Heart left ventricle (tissue), 16 donors: ENCODE measurements around the gene DNM2. TPM values are rescaled to one million over a fixed set of nuclear protein-coding genes. Genes with fewer than 3 reads are reported as not detected.

Source experiments
- ATAC-seq, 4 donors: fragments of 200-7000 bp; cut with Tn5 transposase; one replicate each; pipeline ENCODE4 v1.9.1; 2020 to 2022; ENCODE audit warnings: moderate library complexity in 4 of 4, mild to moderate bottlenecking in 3 of 4, moderate number of reproducible peaks in 1 of 4
- DNase-seq, 5 donors: peaks; one replicate each; pipeline ENCODE4 v3.0.0-alpha.2; 2020
- H3K27ac ChIP-seq, 12 donors: fragments of 200-600 bp; sonication (generic) in 4 of 12; one replicate each; pipeline versions ENCODE4 v1.5.0 to v1.8.0; 2016 to 2022; ENCODE audit warnings: mild to moderate bottlenecking in 2 of 12
- H3K27me3 ChIP-seq, 9 donors: fragments of 200-600 bp; sonication (generic) in 2 of 9; one replicate each; pipeline versions ENCODE4 v1.5.1 to v1.8.0; 2016 to 2022; ENCODE audit warnings: mild to moderate bottlenecking in 3 of 9
- H3K36me3 ChIP-seq, 9 donors: fragments of 200-600 bp; sonication (generic) in 2 of 9; one replicate each; pipeline versions ENCODE4 v1.5.0 to v1.8.0; 2018 to 2022; ENCODE audit warnings: mild to moderate bottlenecking in 2 of 9
- H3K4me1 ChIP-seq, 12 donors: fragments of 200-600 bp; sonication (generic) in 4 of 12; one replicate each; pipeline versions ENCODE4 v1.5.0 to v1.8.0; 2016 to 2022; ENCODE audit warnings: mild to moderate bottlenecking in 3 of 12
- H3K4me3 ChIP-seq, 12 donors: fragments of 200-600 bp; sonication (generic) in 4 of 12; one replicate each; pipeline versions ENCODE4 v1.5.0 to v1.8.0; 2017 to 2022; ENCODE audit warnings: mild to moderate bottlenecking in 9 of 12, moderate library complexity in 4 of 12
- H3K9me3 ChIP-seq, 12 donors: fragments of 200-600 bp; sonication (generic) in 4 of 12; one replicate each; pipeline versions ENCODE4 v1.5.0 to v1.8.0; 2016 to 2022; ENCODE audit warnings: mild to moderate bottlenecking in 1 of 12
- CTCF ChIP-seq, 12 donors: fragments of 200-600 bp; sonication (generic) in 4 of 12; IDR thresholded peaks; one replicate each; pipeline versions ENCODE4 v1.5.0 to v1.8.0; 2018 to 2022; ENCODE audit warnings: antibody characterized with exemption in 12 of 12, mild to moderate bottlenecking in 5 of 12
- POLR2A ChIP-seq, 2 donors: fragments of 450-650 bp; IDR thresholded peaks; one replicate each; pipeline ENCODE4 v1.6.1; 2017; ENCODE audit warnings: antibody characterized with exemption in 2 of 2, mild to moderate bottlenecking in 2 of 2, moderate library complexity in 2 of 2
- WGBS, 4 donors: extraction: QIAGEN DNeasy Blood & Tissue Kit in 2 of 4; methylation state at CpG; one replicate each; pipeline versions ENCODE4 v1.1.5 to v1.1.7; 2013 to 2018; 5-methylcytosine and 5-hydroxymethylcytosine counted together
- intact Hi-C, 10 donors: fragments of 100-400 bp; cut with DNase I; formaldehyde crosslinking; loops; one replicate each; pipeline versions ENCODE4 v1.11.1 to v1.14.2; 2022
- polyA plus RNA-seq, 2 donors: library from polyadenylated mRNA; stranded (reverse); fragments of 200-250 nt; gene quantifications; one replicate each; pipeline ENCODE4 v1.2.3, GENCODE V29; 2013
- total RNA-seq, 9 donors: library from RNA; depleted of rRNA in 2 of 9; stranded (reverse); fragments of >200 nt in 2 of 9; fragmentation: NEBNext Ultra II Directional in 3 of 9; extraction: Animal tissue kit (Norgen Biotek cat#: 25700) in 3 of 9; gene quantifications; one replicate each; pipeline versions ENCODE4 v1.1.0 to v1.2.4, GENCODE V29; 2016 to 2023
- donor health status: ischemic (EF 13 %, LVEDD 7.1; RV severe dilation, severe dysfunction).
- donor health status: healthy with polysubstance abuse.
- donor health status: DM: no; HTN: yes; CAD: no.
- donor health status: DM: no; HTN: no; CAD: no.
- donor health status: ischemic (EF 25% LVEDD 6.9; RV normal size, moderate dysfunction).
- donor health status: ischemic (EF 25% LVEDD 5.7; RV mildly dilated, moderate dysfunction).
- donor health status: healthy.
- donor health status: DM: yes; HTN: yes; CAD: no.
- donor health status: ischemic (EF 35%, LVEDD 5.7; RV mildly dilated, moderate dysfunction).
- donor health status: nonischemic (EF 11% LVEDD 7.7; RV severe dilation, severe dysfunction).
- donor health status: DM: yes; HTN: yes; CAD: no.
- donor health status: PGD.
- donor health status: ischemic (EF 29% LVEDD 5.4; RV normal size, mild dysfunction).
- donor health status: nonischemic (EF 23%, LVEDD 6.1; RV moderate dilation, normal function).

The DNM2 gene
- total and polyA plus RNA-seq, 11 donors, result 98.9 to 204 (median 131) TPM

GRCh38 chr19:10769533-10770491, 51.9 kb downstream of the DNM2 start:
- Histone ChIP-seq H3K27me3 (no peaks in the 10 kb centered on the region), H3K4me3 (peak overlapping the region in 3 of 12 donors; percentile 0 to 18 (median 10)), H3K27ac (peak overlapping the region; percentile 70 to 97 (median 88)), H3K36me3 (peaks cover 2 to 53% (median 23%) of the 10 kb centered on the region in 9 donors), H3K9me3 (no peaks in the 10 kb centered on the region), H3K4me1 (peaks cover 21 to 60% (median 55%) of the 10 kb centered on the region in 12 donors)
- TF ChIP-seq CTCF (IDR thresholded peaks at IDR 0.05), result peak in 11 of 12 donors; percentile 16 to 61 (median 43)
- TF ChIP-seq POLR2A (IDR thresholded peaks at IDR 0.05), result no peak
- 45 to 53% (median 50%) methylated on average over 21 of the region's 21 CpGs for WGBS, 4 donors
- DNase-seq (peak; percentile 73 to 88 (median 83)), ATAC-seq (peak; percentile 80 to 86 (median 82))
- intact Hi-C loops, result loop anchor here (1.0 to 5.0 kb wide), 9 partner anchors 43 to 95 kb away; partner anchors contain the start of gene DNM2 (in 6 of the 10)

- ATAC-seq (no peak), DNase-seq (no peak)
- H3K9me3 ChIP-seq, result no peaks in the 10 kb centered on the region
- H3K36me3 ChIP-seq, result peaks cover 2 to 83% (median 65%) of the 10 kb centered on the region in 9 donors
- 85 to 94% (median 89%) methylated on average over 3 of the region's 3 CpGs for WGBS, 4 donors
- no peaks in the 10 kb centered on the region for H3K27me3 ChIP-seq
- peaks cover 7 to 46% (median 15%) of the 10 kb centered on the region in 12 donors for H3K4me1 ChIP-seq
- intact Hi-C loops, result loop anchor here in 4 of 10 donors (5.0 kb wide), 1 partner anchor 88 kb away; no protein-coding TSS in a partner anchor
- H3K4me3 ChIP-seq, result no peak overlapping the region
- TF ChIP-seq POLR2A (IDR thresholded peaks at IDR 0.05), result no peak
- no peak for TF ChIP-seq CTCF (IDR thresholded peaks at IDR 0.05)
- no peak overlapping the region for H3K27ac ChIP-seq
Observed at GRCh38 chr19:10773969-10774368, 56.1 kb downstream of the DNM2 start.

- Histone ChIP-seq H3K4me1 (peaks cover 2 to 45% (median 6%) of the 10 kb centered on the region in 12 donors), H3K9me3 (no peaks in the 10 kb centered on the region), H3K27ac (no peak overlapping the region), H3K4me3 (no peak overlapping the region), H3K36me3 (peaks cover 2 to 92% (median 74%) of the 10 kb centered on the region in 9 donors), H3K27me3 (no peaks in the 10 kb centered on the region)
- WGBS, 4 donors, result 96 to 97% (median 97%) methylated on average over 6 of the region's 6 CpGs
- TF ChIP-seq POLR2A (IDR thresholded peaks at IDR 0.05) (no peak), CTCF (IDR thresholded peaks at IDR 0.05) (no peak)
- DNase-seq (no peak), ATAC-seq (no peak)
- intact Hi-C loops, result loop anchor here in 4 of 10 donors (5.0 kb wide), 1 partner anchor 87 kb away; no protein-coding TSS in a partner anchor
Observed at GRCh38 chr19:10774893-10775292, 57.0 kb downstream of the DNM2 start.
